GM12878 (cell line): Measurements from ENCODE around the gene CCP110. TPM values are rescaled to one million over a fixed set of nuclear protein-coding genes. Genes with fewer than 3 reads are reported as not detected.

Experiments used
- ATAC-seq: fragments of 200-7000 bp; cut with Tn5 transposase; 3 replicates; pipeline ENCODE4 v1.9.1; 2020; ENCODE audit warnings: mild to moderate bottlenecking, moderate library complexity
- BruUV-seq: library from RNA; stranded (reverse); fragments of 400-500 nt; replicated peaks from 2 replicates; lab custom pipeline; 2021; lab: Mats Ljungman, UMichigan
- CTCF ChIA-PET: fragments of 300-600 bp; sonication (Branson Sonifier 250); formaldehyde crosslinking; extraction: SDS; loops from one replicate; lab custom pipeline; 2021; ENCODE audit warnings: inconsistent platforms; lab: Yijun Ruan, JAX
- POLR2A ChIA-PET: fragments of 350-600 bp; formaldehyde crosslinking; extraction: SDS; loops from one replicate; lab custom pipeline; 2021; ENCODE audit warnings: inconsistent platforms; lab: Charles Lee
- RAD21 ChIA-PET: fragments of 300-600 bp; sonication (Branson Sonifier 250); formaldehyde crosslinking; loops from one replicate; lab custom pipeline; 2023; ENCODE audit warnings: antibody characterized with exemption; ENCODE audit not compliant: unreplicated experiment; lab: Charles Lee
- SMC1A ChIA-PET: fragments of 300-600 bp; sonication (Branson Sonifier 250); formaldehyde crosslinking; loops from one replicate; lab custom pipeline; 2023; ENCODE audit not compliant: unreplicated experiment, uncharacterized antibody; lab: Charles Lee
- DNase-seq: peaks from one replicate; pipeline ENCODE4 v3.0.0-alpha.2; 2011; ENCODE audit warnings: low read depth, low spot score
- FAIRE-seq: peaks from 3 replicates; lab custom pipeline; 2011; peaks lifted over from hg19 to GRCh38; lab: Jason Lieb, UNC
- H2AFZ ChIP-seq: 2 replicates; pipeline ENCODE4 v1.6.0; 2011; ENCODE audit warnings: low read depth, low read length, control low read depth; ENCODE audit not compliant: control insufficient read depth
- H3K27ac ChIP-seq: 2 replicates; pipeline ENCODE4 v1.5.1; 2011; ENCODE audit warnings: control low read depth; ENCODE audit not compliant: control insufficient read depth, insufficient read depth
- H3K27me3 ChIP-seq, 2 experiments: replicated peaks in 1 of 2; 2 replicates each; pipeline versions ENCODE4 v1.6.0 to v1.6.1; 2011; ENCODE audit warnings: low read length in 1 of 2; ENCODE audit not compliant: control insufficient read depth in 2 of 2, insufficient read depth in 2 of 2
- H3K36me3 ChIP-seq, 2 experiments: 2 replicates each; pipeline ENCODE4 v1.5.1; 2011; ENCODE audit warnings: low read length in 1 of 2; ENCODE audit not compliant: control insufficient read depth in 2 of 2, insufficient read depth in 2 of 2
- H3K4me1 ChIP-seq: 2 replicates; pipeline ENCODE4 v1.6.1; 2011; ENCODE audit warnings: mild to moderate bottlenecking, low read length, moderate library complexity, mixed read lengths; ENCODE audit not compliant: control insufficient read depth, insufficient read depth
- H3K4me2 ChIP-seq: 2 replicates; pipeline ENCODE4 v1.6.0; 2011; ENCODE audit warnings: control low read depth; ENCODE audit not compliant: control insufficient read depth, insufficient read depth
- H3K4me3 ChIP-seq: fragments of 200-600 bp; sonication (generic); 2 replicates; pipeline ENCODE4 v1.5.1; 2016
- H3K79me2 ChIP-seq: 2 replicates; pipeline ENCODE4 v1.6.0; 2011; ENCODE audit warnings: low read length; ENCODE audit not compliant: control insufficient read depth, insufficient read depth
- H3K9ac ChIP-seq: 2 replicates; pipeline ENCODE4 v1.8.0; 2011; ENCODE audit warnings: low read length, control low read depth, mixed read lengths; ENCODE audit not compliant: control insufficient read depth, insufficient read depth
- H3K9me3 ChIP-seq: replicated peaks from 3 replicates; pipeline ENCODE4 v1.5.1; 2011; ENCODE audit warnings: mild to moderate bottlenecking, low read length; ENCODE audit not compliant: control insufficient read depth, insufficient read depth
- H4K20me1 ChIP-seq: 2 replicates; pipeline ENCODE4 v1.6.0; 2011; ENCODE audit not compliant: control insufficient read depth, insufficient read depth
- MTA3 ChIP-seq: IDR thresholded peaks from 2 replicates; pipeline ENCODE4 v1.6.1; 2012; ENCODE audit warnings: low read length, inconsistent platforms, borderline replicate concordance
- MYB ChIP-seq: fragments of 150-350 bp; IDR thresholded peaks from 2 replicates; pipeline ENCODE4 v1.6.1; 2014; ENCODE audit warnings: mild to moderate bottlenecking, low read depth, low read length, borderline replicate concordance
- NFIC ChIP-seq: IDR thresholded peaks from 2 replicates; pipeline ENCODE4 v1.6.1; 2012; ENCODE audit warnings: low read depth, mild to moderate bottlenecking, inconsistent platforms, low read length, moderate library complexity
- PAX5 ChIP-seq: IDR thresholded peaks from 2 replicates; pipeline ENCODE4 v1.6.1; 2011; ENCODE audit warnings: low read depth, low read length, borderline replicate concordance
- ZSCAN29 ChIP-seq: fragments of 450-650 bp; IDR thresholded peaks from 2 replicates; pipeline ENCODE4 v1.6.1; 2017; ENCODE audit warnings: mild to moderate bottlenecking, moderate library complexity
- WGBS: methylation state at CpG from one replicate; pipeline ENCODE4 v1.1.6; 2016; ENCODE audit warnings: low lambda C conversion rate; ENCODE audit not compliant: insufficient replicate concordance, insufficient coverage; ENCODE audit errors: missing lambda C conversion rate; 5-methylcytosine and 5-hydroxymethylcytosine counted together
- in situ Hi-C: fragments of 300-500 bp; cut with MboI; formaldehyde crosslinking; loops from 9 replicates; pipeline ENCODE4 v1.14.3; 2018; ENCODE audit warnings: mixed read lengths
- intact Hi-C: fragments of 100-400 bp; cut with micrococcal nuclease; formaldehyde crosslinking; loops from one replicate; pipeline ENCODE4 v1.14.2; 2022; ENCODE audit not compliant: unreplicated experiment
- polyA plus RNA-seq, 11 experiments: library from polyadenylated mRNA; depleted of rRNA in 4 of 11; unstranded in 6 of 11; stranded (reverse) in 5 of 11; fragments of >200 nt; fragmentation: Nextera tagmentation in 4 of 11; fragmentation: Illumina TruSeq in 1 of 11; extraction: Ambion mirVana in 4 of 11; extraction: Trizol in 1 of 11; gene quantifications; 1 replicate in 1 of 11; 2 replicates in 10 of 11; pipeline versions ENCODE4 v1.2.1 to v1.2.3, GENCODE V29; 2011 to 2016; ENCODE audit warnings: inconsistent platforms in 2 of 11, missing spikeins in 2 of 11, low read depth in 1 of 11
- total RNA-seq, 4 experiments: library from RNA; depleted of rRNA in 3 of 4; stranded (reverse); fragments of >200 nt in 3 of 4; fragmentation: Illumina TruSeq in 1 of 4; extraction: Trizol in 1 of 4; gene quantifications; 2 replicates each; pipeline versions ENCODE4 v1.2.1 to v1.2.3, GENCODE V29; 2013 to 2021
- TF ChIP-seq, protein P1 (sequence below): fragments of 450-650 bp; IDR thresholded peaks from 2 replicates; pipeline ENCODE4 v1.6.1; 2017; ENCODE audit warnings: mild to moderate bottlenecking, low read depth, inconsistent platforms; ENCODE audit not compliant: poor library complexity, severe bottlenecking

CCP110 gene
- total and polyA plus RNA-seq, 10 of the 15 experiments (the other 5 are each of a cell fraction or from before 2014, with no cell fraction given): 6.4 to 38.1 (median 26.7) TPM

DNA sequence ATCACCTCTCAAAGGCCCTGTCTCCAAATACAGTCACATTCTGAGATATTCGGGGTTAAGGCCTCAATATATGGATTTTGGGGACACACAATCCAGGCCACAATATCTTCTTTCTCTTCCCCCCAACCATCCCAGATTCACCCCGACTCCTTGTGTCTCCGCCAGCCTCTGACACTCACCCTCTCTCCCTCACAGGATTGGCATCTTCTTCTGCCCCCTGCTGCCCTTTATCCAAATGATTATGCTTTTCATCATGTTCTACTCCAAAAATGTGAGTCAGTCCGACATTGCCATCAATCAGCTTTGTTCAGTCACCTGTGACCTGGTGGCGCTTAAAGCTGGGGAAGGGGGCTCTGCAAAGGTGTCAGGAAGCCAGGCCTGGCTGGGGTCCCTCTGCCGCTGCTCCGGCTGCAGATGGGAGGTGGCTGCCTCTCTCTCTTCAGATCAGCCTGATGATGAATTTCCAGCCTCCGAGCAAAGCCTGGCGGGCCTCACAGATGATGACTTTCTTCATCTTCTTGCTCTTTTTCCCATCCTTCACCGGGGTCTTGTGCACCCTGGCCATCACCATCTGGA is 36.9 kb upstream of the CCP110 start:
- H2AFZ ChIP-seq: no peak overlapping the region
- POLR2A ChIA-PET: no interaction called here
- H3K9me3 ChIP-seq: no peaks in the 10 kb centered on the region
- TF ChIP-seq NFIC (no peak), ZSCAN29 (no peak), MYB (no peak), MTA3 (no peak), PAX5 (no peak)
- TF ChIP-seq, protein P1, sequence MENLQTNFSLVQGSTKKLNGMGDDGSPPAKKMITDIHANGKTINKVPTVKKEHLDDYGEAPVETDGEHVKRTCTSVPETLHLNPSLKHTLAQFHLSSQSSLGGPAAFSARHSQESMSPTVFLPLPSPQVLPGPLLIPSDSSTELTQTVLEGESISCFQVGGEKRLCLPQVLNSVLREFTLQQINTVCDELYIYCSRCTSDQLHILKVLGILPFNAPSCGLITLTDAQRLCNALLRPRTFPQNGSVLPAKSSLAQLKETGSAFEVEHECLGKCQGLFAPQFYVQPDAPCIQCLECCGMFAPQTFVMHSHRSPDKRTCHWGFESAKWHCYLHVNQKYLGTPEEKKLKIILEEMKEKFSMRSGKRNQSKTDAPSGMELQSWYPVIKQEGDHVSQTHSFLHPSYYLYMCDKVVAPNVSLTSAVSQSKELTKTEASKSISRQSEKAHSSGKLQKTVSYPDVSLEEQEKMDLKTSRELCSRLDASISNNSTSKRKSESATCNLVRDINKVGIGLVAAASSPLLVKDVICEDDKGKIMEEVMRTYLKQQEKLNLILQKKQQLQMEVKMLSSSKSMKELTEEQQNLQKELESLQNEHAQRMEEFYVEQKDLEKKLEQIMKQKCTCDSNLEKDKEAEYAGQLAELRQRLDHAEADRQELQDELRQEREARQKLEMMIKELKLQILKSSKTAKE: no peak
- DNase-seq: no peak
- BruUV-seq: no TSS peak
- CTCF ChIA-PET: no interaction called here
- H3K27ac ChIP-seq: no peak overlapping the region
- no peak for FAIRE-seq
- H3K79me2 ChIP-seq: no peaks in the 10 kb centered on the region
- intact Hi-C loops: no loop called here
- H3K27me3 ChIP-seq: no peaks in the 10 kb centered on the region
- H3K9ac ChIP-seq: no peak overlapping the region
- no peaks in the 10 kb centered on the region for H3K36me3 ChIP-seq
- RAD21 ChIA-PET: no interaction called here
- H3K4me1 ChIP-seq: no peaks in the 10 kb centered on the region
- H3K4me3 ChIP-seq: no peak overlapping the region
- no peaks in the 10 kb centered on the region for H4K20me1 ChIP-seq
- SMC1A ChIA-PET: no interaction called here
- no peak overlapping the region for H3K4me2 ChIP-seq
- in situ Hi-C loops: no loop called here
- ATAC-seq: no peak
- WGBS: 40% methylated on average over 10 of the region's 10 CpGs
